Inflammatory macrophage treated with lipopolysaccharide for 4 hours (primary cell): ENCODE data around the gene OXCT1.

Source experiments
- DNase-seq: peaks from one replicate; pipeline ENCODE4 v3.0.0-alpha.2; 2020

The OXCT1 gene

GRCh38 chr5:41869724-41870626, at the start of gene OXCT1:
OXCT1 (minus strand) TSS chr5:41870425; CDS start chr5:41870358, 67 bp downstream.
- DNase-seq: peak; percentile 72

DNA sequence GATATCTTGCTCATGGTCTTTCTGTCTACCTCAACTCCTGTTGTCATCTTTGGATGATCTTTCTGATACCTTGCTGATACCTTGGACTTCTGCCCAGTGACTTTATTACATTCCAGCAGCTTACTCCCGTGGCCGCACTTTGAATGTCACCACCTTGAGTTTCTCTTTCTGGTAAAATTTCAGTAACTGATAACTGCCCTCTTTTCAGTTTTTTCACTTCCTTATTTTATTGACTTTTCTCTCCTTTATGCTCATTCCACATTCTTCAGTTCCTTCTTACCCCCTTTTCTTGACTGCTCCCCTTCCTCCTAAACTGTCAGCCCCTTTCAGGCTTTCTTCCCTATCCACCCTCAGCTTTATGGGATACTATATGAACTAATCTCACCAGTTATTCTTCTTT, 47.9 kb upstream of the OXCT1 start:
- DNase-seq: no peak

DNA sequence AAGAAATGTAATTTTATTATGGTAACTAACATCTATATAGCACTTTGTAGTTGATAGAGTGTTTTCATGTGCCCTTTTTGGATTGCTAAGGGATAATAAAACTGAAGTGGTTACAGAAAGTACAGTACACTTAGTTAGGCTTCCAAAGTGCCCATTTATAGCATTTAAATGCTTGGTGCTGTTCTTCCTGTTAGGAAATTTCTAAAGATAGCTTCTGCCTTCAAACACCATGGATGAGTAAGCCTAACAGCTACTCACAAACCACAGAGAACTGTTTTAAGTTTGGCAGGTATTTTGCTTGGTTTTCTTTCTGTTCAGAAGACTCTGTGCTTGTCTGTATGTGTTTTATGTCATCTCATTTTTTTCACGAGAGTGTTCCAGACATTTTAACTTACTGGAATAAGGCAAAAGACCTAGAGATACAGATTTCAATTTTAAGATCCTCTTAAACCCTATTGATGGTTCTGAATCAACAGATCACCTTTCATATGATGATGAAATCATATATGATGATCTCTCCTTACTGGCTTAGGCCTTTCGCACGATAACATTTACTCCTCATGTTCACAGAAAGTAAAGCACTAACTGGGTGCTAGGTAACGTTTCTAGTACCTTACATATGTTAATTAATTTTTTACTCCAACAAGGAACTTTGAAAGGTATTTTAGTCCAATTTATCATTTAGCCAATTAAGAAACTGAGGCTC, 38.3 kb upstream of the OXCT1 start:
- DNase-seq: no peak

- peak; percentile 68 for DNase-seq
Measured at GRCh38 chr5:41906151-41906550, 35.9 kb upstream of the OXCT1 start.

GRCh38 chr5:41903892-41904799, 33.9 kb upstream of the OXCT1 start, which contains the start of gene RIMOC1:
RIMOC1 (plus strand) TSS chr5:41904344; CDS start chr5:41904368, 24 bp downstream.
- DNase-seq: peak; percentile 99

DNA sequence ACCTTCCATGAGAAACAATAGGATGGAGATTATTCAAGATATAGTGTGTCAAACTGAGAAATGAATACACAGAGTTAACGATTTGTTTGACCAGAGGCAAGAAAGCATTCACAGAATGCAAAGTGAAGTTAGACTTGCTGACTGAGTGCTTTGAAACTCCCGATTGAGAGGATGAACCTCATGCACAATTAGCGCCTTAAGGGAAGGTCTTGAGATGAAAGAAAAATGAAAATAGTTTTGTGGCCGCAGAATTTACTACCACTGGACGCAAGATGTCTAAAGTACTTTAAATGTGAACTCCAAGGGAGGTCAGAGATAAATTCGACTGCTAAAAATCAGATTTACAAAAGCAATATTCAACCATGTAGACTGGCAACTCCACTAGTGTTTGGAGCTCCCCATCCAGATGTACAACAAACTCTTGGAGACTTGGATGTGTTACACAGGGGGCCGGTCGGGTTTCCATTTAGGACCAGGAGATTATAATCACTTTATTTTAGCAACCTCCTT, 33.2 kb upstream of the OXCT1 start:
- no peak for DNase-seq

DNA sequence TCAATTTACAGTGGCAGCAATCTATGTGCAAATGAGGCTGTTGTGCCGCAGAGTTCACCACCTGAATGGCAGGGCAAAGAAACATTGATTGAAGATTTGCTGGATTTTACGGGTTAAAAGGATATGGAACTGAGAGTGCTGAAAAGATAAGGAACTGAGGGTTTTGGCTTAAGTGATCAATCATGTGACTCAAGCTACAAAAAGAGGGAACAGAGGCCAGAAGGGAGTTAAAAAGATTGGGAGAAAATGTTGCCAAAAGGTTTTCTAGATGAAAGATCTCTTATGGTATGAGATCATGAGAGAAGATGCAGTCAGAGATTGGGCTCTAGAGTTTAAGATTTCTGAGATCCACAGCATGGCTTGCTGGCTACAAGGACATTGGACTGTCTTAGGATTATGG, 26.0 kb upstream of the OXCT1 start:
- DNase-seq: no peak

DNA sequence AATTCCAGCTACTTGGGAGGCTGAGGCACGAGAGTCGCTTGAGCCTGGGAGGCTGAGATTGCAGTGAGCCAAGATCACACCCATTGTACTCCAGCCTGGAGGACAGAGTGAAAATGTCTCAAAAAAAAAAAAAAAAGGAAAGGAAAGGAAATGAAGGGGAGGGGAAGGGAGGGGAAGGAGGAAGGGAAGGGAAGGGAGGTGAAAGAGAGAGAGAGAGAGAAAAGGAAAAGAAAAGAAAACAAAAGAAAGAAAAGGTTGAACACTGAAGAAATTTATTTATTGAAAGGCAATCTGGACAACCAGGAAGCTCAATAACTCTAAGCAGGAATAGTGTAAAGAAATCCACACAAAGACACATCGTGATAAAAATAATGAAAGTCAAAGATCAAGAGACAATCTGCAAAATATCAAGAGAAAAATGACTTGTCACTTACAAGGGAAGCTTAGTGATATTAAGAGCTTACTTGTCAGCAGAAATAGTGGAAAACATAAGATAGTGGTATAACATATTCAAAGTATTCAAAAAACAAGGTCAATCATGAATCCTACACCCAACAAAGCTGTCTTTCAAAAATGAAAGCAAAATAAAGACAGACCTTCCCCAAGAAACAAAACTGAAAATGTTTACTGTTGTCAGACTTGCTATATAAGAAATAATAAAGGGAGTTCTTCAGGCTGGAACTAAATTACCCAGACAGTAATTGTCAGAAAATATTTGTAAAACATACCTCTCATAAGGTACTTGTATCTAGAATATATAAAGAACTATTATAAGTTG, 23.0 kb upstream of the OXCT1 start:
- peak; percentile 36 for DNase-seq

DNA sequence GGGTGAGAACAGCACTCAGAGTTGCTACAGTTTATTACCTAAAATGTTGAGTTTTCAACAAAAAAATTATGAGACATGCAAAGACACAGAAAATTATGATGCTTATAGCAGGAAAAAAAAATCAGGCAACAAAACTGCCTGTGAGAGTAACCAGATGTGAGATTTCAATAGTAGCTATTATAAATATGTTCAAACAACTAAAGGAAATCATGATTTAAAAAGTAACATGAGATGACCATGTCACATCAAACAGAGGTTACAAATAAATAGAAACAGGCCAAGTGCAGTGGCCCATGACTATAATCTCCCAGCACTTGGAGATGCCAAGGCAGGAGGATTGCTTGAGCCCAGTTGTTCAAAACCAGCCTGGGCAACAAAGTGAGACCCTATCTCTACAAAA, 21.8 kb upstream of the OXCT1 start:
- DNase-seq: no peak

DNA sequence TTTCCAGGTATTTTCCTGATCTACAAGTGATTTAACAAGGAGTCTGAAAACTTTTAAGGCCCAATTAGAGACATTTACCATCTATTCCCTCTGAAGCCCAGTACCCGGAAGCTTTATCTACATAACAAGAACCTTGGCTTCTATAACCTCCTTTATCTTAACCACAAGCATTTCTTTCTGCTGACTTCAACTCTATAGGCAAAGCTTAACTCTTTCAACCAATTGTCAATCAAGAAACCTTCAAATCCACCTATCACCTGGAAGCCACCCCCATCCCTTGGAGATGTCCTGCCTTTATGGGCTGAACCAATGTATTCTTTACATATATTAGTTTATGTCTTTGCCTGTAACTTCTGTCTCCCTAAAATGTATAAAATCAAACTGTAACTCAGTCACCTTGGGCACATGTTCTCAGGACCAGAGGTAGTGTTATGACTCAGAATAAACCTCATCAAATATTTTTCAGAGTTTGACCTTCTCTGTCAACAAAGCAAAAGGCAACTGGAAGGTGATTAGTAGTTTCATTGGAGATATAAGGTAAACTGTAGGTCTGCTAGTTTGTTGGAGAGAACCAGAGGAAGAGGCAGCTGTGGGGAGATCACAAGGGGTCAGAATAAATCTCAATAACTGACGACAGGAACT, 21.0 kb upstream of the OXCT1 start:
- DNase-seq: no peak

DNA sequence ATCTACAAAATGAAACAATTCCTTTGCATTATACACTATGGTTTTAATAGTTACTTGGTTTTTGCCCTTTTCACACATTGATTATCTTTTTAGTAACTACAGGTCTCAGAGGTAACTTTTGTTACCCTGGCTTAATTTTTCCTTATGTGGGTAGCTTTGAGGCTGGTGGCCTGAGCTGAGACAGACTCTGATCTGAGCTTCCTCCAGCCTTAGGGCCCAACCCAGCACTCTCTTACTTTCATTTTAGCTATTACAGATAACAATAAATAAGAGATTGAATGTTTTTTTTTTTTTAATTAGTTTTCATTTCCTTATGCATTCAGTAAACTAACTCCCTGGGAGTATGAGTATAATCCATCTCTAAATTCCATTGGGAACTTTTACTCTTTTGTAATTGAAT, 15.1 kb upstream of the OXCT1 start:
- no peak for DNase-seq

DNA sequence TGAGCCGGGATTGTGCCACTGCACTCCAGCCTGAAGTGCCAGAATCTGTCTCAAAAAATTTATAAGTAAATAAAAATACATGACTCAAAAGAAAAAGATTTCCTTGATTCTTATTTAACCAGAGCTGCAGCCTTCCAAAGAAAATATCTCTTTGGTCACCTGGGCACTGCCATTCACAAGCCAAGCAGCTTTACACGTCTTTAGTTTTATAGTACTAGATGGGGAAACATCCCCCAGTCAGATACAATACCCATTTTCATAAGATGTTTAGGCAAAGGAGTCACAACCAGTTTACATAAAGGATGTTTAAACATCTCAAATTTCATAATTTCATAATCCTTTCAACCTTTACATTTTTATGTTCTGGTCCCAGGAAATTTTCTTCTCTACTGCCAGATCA, 13.7 kb upstream of the OXCT1 start:
- no peak for DNase-seq

- no peak for DNase-seq
Measured at GRCh38 chr5:41883243-41883642, 13.0 kb upstream of the OXCT1 start.

DNA sequence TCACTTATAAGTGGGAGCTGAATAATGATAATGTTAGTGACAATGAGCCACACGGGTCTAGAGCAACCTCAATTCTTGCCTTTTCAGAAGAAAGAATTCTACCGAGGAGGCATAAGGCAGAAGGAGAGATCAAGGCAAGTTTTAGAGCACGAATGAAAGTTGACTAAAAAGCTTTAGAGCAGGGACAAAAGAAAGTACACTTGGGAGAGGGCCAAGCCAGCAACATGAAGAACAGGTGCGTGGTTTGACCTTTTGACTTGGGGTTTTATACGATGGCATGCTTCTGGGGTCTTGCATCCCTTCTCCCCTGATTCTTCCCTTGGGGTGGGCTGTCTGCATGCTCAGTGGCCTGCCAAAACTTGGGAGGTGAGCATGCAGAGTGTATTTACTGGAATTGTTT, 12.5 kb upstream of the OXCT1 start:
- no peak for DNase-seq

DNA sequence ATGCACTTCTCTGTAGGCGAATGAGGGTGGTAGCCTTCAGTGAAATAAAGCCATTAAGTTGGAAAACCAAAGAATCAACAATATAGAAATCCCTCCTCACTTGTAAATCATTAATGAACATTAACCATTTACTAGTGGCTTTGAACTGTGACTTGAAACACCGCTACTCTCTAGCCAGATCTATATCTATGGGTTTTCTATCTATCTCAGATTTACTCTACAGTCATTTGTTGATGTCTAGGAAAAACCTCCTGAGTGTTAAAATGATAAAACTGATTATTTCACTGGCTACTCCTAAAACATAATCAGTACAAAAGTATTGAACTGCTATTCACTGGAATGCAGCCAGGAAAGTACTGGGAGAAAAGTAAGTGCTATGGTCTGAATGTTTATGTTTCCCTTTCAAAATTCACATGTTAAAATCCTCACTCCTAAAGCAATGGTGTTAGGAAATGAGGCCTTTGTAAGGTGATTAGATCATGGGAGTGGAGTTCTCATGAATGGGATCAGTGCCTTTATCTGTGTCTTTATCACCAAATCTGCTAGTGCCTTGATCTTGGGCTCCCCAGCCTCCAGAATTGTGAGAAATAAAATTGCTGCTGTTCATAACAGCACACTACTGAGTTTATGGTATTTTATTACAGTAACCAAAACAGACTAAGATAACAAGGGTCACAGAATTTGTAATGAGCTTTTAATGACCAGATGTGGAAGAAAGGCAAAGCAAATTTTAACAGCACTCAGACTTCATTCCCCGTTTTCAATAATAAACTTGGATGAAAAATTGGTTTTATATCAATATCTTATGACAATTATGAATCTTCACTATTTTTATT, 8.6 kb upstream of the OXCT1 start:
- no peak for DNase-seq

DNA sequence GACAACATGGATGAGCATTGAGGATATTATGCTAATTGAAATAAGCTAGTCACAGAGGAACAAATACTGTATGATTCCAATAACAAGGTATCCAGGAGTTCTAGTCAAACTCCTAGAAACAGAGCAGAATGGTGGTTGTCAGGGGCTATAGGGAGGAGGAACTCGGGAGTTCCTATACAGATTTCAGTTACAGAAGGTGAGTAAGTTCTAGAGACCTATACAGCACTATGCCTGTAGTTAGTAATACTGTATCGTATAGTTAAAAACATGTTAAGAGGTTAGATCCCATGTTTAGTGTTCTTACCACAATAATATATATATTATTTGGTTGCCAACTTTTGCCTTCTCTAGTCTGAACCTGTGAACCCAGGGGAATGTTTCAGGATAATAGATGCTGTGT, 7.9 kb upstream of the OXCT1 start:
- DNase-seq: no peak

DNA sequence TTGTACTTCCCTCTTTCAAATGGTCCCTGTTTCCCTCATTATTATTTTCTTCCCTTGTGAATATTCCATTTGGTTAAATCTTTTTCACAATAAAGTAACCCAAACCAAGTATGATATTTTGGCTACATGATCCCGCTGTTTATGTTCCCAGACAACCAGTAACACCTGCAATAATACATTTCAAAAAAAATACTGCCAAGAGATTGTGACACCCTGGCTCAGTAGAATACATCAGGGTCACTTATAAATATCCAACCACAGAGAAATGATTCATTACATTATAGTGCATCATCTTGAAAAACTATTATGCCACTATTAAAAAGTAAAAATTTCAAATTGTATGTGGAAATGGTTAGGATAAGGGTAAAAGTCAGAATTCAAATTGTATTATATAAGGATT, 7.2 kb upstream of the OXCT1 start:
- no peak for DNase-seq

- DNase-seq: no peak
Measured at GRCh38 chr5:41876678-41877077, 6.5 kb upstream of the OXCT1 start.

DNA sequence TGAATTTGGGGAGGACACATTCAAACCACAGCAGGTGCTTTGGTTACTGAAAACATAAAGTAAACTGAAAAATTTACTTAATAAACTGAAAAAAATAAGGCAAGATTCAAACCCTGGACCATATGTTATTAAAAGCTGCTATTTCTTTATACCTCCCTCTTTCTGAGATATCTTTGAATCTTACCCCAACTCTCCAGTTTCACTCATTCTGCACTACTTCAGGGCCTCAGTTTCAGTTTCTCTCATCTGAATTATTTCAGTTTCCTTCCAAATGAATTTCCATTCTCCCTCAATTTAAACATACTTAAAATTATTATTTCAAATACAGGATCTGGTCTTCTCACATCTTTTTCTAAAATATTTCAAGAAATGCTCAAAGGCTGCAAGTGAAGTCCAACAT, 4.9 kb upstream of the OXCT1 start:
- no peak for DNase-seq

DNA sequence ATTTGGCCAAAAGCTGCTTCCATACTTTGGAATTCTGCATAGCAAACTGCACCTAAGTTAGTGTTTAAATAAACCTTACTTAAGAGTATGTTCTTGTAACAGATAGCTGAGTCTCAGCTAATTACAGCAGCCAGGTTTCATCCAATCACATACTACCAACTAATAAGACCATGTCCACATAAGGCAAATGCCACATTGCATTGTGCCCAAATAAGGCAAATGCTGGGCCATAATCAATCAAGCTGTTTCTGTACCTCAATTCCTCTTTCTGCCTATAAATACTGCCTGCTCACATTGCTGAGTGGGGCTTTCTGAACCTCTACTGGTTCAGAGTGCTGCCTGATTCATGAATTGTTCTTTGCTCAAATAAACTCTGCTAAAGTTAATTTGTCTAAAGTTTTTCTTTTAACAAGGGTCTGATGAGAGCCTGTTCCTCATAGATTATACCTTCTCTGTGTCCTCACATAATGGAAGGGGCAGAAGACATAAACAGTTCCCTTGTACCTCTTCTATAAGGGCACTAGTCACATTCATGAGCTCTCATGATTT, 4.4 kb upstream of the OXCT1 start:
- no peak for DNase-seq
